Activated T-helper 1 cell treated with anti-CD3 and anti-CD28 coated beads, Interleukin-2, amount 50 U/mL, for 16 hours (primary cell): ENCODE results near the gene TCAP.

ENCODE experiments used
- DNase-seq, 2 donors: peaks; one replicate each; pipeline ENCODE4 v3.0.0-alpha.2; 2020; ENCODE audit warnings: low read depth in 1 of 2, low spot score in 1 of 2

Gene TCAP

DNA sequence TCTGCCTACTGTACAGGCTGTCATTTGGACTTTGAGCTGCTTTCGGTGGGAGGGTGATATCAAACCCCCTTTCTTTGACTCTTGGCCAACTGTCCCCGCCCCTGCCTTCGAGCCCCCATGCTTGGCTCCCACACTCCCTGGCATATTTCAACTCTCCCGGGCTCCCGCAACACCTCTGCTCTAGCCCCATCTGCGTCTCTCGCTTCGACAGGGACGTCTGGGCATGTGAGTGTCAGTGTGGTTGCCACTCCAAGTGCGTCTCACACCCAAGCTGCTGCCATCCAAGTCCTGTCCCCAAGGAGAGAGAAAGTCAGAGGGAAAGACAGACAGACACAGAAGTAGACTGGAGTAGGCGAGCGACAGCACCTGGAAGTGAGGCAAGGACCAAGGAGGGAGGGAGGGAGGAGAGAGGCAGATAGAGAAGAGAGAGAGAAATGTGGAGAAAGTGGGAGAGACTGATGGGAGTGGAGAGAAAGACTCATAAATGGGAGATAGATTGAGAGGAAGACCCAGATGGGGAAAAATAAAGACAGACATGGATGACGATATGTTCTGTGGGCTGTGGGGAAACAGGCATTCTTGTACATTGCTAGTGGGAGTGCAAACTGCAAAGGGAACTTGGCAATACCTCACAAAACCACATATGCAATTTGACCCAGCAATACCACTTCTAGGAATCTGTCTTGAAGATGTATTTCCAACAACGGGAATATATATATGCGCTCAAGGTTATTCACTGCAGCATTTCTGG lies 16.4 kb upstream of the TCAP start:
- DNase-seq: no peak

GRCh38 chr17:39650121-39650579 lies 15.0 kb upstream of the TCAP start:
- DNase-seq: no peak

- DNase-seq: no peak
Measured at GRCh38 chr17:39651923-39652586, 13.1 kb upstream of the TCAP start.

DNA sequence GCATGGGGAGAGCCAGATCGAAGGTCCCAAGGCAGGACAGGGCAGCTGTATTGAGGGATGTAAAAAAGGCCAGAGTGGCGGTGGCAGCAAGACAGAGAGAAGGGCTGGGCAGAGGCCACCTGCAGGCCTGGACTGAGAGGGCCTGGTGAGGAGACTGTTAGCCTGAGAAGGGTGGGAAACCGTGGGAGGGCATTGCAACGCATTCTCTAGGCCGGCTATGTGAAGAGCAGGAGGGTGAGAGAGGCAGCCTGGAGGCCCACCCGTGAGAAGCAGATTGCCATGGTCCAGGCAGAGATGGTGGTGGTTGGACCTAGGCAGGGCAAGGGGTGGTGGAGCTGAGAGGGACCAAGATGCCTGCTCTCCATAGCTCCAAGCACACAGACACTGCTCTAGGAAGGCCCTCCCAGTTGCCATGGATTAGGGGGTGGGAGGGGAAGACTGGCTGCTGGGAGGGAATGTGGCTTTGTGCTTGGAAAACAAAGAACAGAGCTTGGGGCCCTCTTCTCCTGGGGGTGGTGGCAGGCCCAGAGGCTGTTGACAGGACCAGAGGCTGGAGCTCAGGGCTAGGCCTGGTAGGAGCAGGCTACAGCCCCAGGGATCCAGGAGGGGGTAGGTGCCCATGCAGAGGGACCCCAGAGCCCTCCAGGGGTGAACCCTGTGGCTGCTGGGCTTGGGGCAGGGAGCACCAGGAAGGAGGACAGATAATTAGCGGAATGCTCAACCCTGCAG lies 12.4 kb upstream of the TCAP start:
- no peak for DNase-seq

- no peak for DNase-seq
Measured at GRCh38 chr17:39653316-39653661, 11.9 kb upstream of the TCAP start.

DNA sequence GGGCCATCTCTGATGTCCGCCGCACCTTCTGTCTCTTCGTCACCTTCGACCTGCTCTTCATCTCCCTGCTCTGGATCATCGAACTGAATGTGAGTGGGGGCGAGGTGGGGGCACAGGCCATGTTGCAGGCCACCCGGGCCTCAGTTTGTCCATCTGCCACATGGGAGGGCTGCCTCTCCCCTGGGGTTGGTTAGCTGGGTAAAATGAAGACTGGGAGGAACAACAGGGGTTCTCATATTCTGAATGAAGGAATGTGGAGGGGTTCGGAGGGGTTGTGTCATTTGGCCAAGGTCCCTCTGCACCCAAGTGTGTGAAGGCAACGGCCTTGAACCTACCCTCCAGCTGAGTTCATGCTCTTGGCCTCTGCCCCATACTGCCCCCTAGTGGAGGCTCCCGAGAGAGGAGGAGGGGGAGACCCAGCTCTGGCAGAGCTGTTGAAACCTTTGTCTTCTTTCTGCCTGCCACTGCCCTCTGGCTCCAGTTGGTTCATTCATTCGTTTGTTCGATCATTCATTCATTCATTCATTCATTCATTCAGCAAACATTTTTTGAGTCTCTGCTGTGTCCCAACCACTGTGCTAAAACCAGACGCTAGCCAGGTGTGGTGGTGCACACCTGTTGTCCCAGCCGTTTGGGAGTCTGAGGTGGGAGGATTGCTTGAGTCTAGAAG lies 11.4 kb upstream of the TCAP start:
- peak; percentile 58 to 70 for DNase-seq

DNA sequence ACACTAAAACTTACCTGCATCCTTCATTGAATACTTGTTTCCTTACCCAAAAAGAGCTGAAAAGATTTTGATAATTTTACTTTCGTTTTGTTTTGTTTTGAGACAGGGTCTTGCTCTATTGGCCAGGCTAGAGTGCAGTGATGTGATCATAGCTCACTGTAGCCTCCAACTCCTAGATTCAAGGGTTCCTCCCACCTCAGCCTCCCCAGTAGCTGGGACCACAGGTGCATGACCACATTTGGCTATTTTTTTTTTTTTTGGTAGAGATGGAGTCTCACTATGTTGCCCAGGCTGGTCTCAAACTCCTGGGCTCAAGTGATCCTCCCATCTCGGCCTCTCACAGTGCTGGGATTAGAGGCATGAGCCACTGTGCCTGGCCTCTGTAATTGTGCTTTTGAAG lies 10.0 kb upstream of the TCAP start:
- DNase-seq: no peak

DNA sequence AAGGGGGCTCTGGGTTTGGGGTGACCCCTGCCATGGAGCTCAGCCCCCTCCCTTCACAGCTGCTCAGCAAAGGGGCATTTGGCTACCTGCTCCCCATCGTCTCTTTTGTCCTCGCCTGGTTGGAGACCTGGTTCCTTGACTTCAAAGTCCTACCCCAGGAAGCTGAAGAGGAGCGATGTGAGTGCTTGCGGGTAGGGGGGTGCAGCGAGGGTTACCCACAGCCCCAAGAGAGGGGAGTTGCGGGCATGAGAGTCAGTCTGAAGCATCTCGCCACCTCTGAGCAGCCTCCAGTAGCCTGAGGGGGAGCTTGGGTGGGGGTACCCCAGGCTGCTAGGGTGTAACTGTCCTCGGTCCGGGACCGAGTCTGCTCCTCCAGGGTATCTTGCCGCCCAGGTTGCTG lies 6.8 kb upstream of the TCAP start:
- no peak for DNase-seq

- no peak for DNase-seq
Measured at GRCh38 chr17:39658760-39659159, 6.4 kb upstream of the TCAP start.

DNA sequence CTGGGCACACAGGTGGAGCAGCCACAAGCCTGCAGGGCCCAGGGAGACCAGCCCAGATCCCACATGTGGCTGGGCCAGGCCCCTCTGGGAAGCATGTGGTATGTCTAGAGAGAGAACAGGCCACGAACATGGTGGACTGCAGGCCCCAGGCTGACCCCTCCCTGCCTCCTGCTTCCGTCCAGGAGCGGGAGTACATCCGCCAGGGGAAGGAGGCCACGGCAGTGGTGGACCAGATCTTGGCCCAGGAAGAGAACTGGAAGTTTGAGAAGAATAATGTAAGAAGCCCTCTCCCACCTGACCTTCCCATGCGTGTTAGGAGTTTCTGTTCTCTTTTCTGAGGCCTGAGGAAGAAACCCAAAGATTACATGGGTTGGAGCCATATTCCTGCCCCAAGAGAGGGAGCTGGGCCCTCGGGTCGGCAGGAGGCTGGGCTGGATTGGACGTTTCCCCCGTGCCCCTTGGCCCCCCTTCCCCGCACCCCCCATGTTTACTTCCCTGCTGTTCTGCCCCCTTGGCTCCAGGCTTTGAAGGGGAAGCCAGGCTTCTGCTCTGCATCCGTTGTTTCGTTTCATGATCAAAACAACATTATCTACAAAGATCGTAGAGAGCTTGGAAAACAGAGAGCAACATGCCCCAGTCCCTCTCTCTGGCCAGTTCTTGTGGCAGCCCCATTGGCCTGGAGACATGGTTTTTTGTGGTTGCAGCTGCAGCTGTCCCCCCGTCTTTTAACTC lies 5.7 kb upstream of the TCAP start:
- no peak for DNase-seq

- no peak for DNase-seq
Measured at GRCh38 chr17:39660011-39660360, 5.2 kb upstream of the TCAP start.

- DNase-seq: no peak
Measured at GRCh38 chr17:39660397-39661385, 4.5 kb upstream of the TCAP start.

DNA sequence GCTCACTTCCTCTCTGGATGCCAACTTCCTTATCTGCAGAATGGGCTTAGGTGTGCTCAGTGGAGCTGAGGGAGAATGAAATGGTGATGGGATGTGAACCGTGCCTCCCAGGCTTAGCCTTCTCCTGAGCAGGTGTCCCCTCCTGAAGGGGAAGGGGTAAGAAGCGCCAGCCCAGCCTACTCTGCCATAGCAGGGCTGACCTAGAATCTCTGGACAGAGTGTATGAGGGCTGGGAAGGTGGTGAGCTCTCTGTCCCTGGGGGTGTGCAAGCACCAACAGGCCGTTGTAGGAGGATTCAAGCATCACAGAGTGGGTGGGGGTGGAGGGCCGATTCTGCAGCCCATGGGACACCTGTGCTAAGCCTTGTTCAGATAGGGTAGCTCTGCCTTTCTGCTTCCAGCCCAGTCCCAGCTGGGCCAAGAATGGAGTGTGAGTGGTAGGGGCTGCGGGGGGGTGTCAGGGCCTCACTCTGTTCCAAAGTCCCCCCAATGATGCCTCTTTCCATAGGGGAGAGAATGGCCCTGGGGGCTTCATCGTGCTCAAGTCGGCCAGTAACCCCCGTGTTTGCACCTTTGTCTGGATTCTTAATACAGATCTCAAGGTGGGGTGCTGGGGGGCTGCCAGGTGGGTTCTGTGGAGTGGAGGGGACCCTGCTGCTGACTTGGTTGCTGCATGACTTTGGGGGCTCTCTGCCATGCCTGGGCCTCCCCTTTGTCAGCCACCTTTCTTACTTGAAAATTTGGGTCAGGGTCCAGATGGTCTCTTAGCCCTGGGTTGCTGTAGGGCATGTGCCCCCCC lies 3.2 kb upstream of the TCAP start:
- no peak for DNase-seq

DNA sequence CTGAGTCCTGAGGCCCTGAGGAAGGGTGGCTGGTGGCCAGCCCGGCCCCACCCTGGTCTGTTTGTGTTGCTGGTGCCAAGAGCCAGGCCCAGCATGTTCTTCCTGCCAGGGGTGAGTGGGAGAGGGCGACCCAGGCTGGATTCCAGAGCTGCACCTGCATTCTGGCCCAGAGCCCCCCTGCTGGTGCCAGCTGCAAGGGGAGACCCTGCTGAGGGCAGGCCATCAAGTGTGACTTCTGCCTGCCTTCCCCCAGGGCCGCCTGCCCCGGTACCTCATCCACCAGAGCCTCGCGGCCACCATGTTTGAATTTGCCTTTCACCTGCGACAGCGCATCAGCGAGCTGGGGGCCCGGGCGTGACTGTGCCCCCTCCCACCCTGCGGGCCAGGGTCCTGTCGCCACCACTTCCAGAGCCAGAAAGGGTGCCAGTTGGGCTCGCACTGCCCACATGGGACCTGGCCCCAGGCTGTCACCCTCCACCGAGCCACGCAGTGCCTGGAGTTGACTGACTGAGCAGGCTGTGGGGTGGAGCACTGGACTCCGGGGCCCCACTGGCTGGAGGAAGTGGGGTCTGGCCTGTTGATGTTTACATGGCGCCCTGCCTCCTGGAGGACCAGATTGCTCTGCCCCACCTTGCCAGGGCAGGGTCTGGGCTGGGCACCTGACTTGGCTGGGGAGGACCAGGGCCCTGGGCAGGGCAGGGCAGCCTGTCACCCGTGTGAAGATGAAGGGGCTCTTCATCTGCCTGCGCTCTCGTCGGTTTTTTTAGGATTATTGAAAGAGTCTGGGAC lies 2.4 kb upstream of the TCAP start:
- DNase-seq: no peak

DNA sequence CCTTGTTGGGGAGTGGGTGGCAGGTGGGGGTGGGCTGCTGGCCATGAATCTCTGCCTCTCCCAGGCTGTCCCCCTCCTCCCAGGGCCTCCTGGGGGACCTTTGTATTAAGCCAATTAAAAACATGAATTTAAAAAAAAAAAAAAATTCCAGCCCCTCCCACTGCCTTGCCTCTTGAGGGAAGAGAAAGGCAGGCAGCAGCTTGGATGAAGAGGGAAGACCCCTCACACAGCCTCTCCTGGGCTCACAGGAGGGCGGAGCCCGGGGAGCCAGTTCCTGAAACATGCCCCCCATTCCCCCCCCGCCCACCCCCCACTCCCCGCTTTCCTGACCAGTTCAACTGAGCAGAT lies 1.8 kb upstream of the TCAP start:
- no peak for DNase-seq

- no peak for DNase-seq
Measured at GRCh38 chr17:39663688-39664580, 1.2 kb upstream of the TCAP start.

DNA sequence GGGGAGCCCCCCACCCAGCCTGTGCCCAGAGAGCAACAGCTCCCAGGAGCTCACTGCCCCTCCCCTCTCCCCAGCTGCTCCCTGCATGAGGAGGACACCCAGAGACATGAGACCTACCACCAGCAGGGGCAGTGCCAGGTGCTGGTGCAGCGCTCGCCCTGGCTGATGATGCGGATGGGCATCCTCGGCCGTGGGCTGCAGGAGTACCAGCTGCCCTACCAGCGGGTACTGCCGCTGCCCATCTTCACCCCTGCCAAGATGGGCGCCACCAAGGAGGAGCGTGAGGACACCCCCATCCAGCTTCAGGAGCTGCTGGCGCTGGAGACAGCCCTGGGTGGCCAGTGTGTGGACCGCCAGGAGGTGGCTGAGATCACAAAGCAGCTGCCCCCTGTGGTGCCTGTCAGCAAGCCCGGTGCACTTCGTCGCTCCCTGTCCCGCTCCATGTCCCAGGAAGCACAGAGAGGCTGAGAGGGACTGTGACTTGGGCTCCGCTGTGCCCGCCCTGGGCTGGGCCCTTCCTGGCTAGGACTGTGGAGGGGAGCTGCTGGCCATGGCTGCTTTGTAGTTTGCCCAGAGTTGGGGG lies 584 bp downstream of the TCAP start:
- DNase-seq: no peak
